IMR-90 (cell line): Measurements from ENCODE around the gene INHBC. TPM values are rescaled to one million over a fixed set of nuclear protein-coding genes. Genes with fewer than 3 reads are reported as not detected.

Experiments
- ATAC-seq: fragments of 200-7000 bp; cut with Tn5 transposase; 2 replicates; pipeline ENCODE4 v1.9.1; 2020; ENCODE audit warnings: low read depth, mild to moderate bottlenecking, moderate library complexity
- BruUV-seq: library from RNA; stranded (reverse); fragments of 400-500 nt; replicated peaks from 2 replicates; lab custom pipeline; 2021; lab: Mats Ljungman, UMichigan
- CTCF ChIA-PET: fragments of 300-600 bp; formaldehyde crosslinking; extraction: SDS; loops from one replicate; lab custom pipeline; 2021; ENCODE audit warnings: antibody characterized with exemption; lab: Yijun Ruan, JAX
- POLR2A ChIA-PET: fragments of 300-600 bp; sonication (Branson Sonifier 250); formaldehyde crosslinking; loops from one replicate; lab custom pipeline; 2022; ENCODE audit warnings: antibody characterized with exemption; ENCODE audit not compliant: unreplicated experiment; lab: Charles Lee
- DNase-seq: peaks from one replicate; pipeline ENCODE4 v3.0.0; 2013
- H2AFZ ChIP-seq: replicated peaks from 2 replicates; pipeline ENCODE3; 2013; ENCODE audit warnings: low read length, mild to moderate bottlenecking; ENCODE audit not compliant: poor library complexity
- H2AK5ac ChIP-seq: 2 replicates; pipeline ENCODE4 v1.6.1; 2013; ENCODE audit warnings: low read depth, low read length, inconsistent platforms
- H2AK9ac ChIP-seq: replicated peaks from 2 replicates; pipeline ENCODE3; 2013; ENCODE audit warnings: mild to moderate bottlenecking, low read depth, low read length, moderate library complexity; ENCODE audit not compliant: poor library complexity
- H2BK120ac ChIP-seq: 2 replicates; pipeline ENCODE4 v1.6.1; 2013; ENCODE audit warnings: low read depth, low read length, inconsistent platforms
- H2BK15ac ChIP-seq: 3 replicates; pipeline ENCODE4 v1.6.1; 2013; ENCODE audit warnings: low read depth, low read length, inconsistent platforms
- H2BK20ac ChIP-seq: 2 replicates; pipeline ENCODE4 v1.6.1; 2013; ENCODE audit warnings: low read depth, mild to moderate bottlenecking, inconsistent platforms, low read length, moderate library complexity
- H2BK5ac ChIP-seq: 2 replicates; pipeline ENCODE4 v1.6.1; 2013; ENCODE audit warnings: mild to moderate bottlenecking, low read depth, low read length, inconsistent platforms; ENCODE audit not compliant: poor library complexity, severe bottlenecking
- H3K14ac ChIP-seq: replicated peaks from 2 replicates; pipeline ENCODE4 v1.6.1; 2013; ENCODE audit warnings: low read depth, low read length, inconsistent platforms
- H3K18ac ChIP-seq: 2 replicates; pipeline ENCODE4 v1.6.1; 2013; ENCODE audit warnings: low read depth, low read length, control low read depth
- H3K23ac ChIP-seq: 2 replicates; pipeline ENCODE4 v1.6.1; 2013; ENCODE audit warnings: low read depth, low read length, inconsistent platforms
- H3K27ac ChIP-seq: 2 replicates; pipeline ENCODE4 v1.5.1; 2013; ENCODE audit warnings: mild to moderate bottlenecking, control low read depth, low read length; ENCODE audit not compliant: insufficient read depth
- H3K27me3 ChIP-seq: 2 replicates; pipeline ENCODE4 v1.6.1; 2013; ENCODE audit warnings: low read length; ENCODE audit not compliant: control insufficient read depth, insufficient read depth
- H3K36me3 ChIP-seq: 2 replicates; pipeline ENCODE4 v1.6.1; 2013; ENCODE audit warnings: low read length, mixed read lengths; ENCODE audit not compliant: control insufficient read depth, insufficient read depth
- H3K4ac ChIP-seq: 2 replicates; pipeline ENCODE4 v1.6.1; 2013; ENCODE audit warnings: low read depth, low read length, inconsistent platforms
- H3K4me1 ChIP-seq: 2 replicates; pipeline ENCODE4 v1.6.1; 2013; ENCODE audit warnings: low read length, mixed read lengths; ENCODE audit not compliant: control insufficient read depth, insufficient read depth
- H3K4me2 ChIP-seq: 2 replicates; pipeline ENCODE4 v1.6.1; 2013; ENCODE audit warnings: low read depth, mild to moderate bottlenecking, control low read depth, low read length, moderate library complexity
- H3K4me3 ChIP-seq: 2 replicates; pipeline ENCODE4 v1.5.1; 2013; ENCODE audit warnings: low read depth, mild to moderate bottlenecking, control low read depth, low read length, moderate library complexity; ENCODE audit not compliant: insufficient read depth
- H3K56ac ChIP-seq: 2 replicates; pipeline ENCODE4 v1.6.1; 2013; ENCODE audit warnings: low read length, inconsistent platforms; ENCODE audit not compliant: insufficient read depth; ENCODE audit errors: extremely low read depth
- H3K79me1 ChIP-seq, 2 experiments: 2 replicates each; pipeline ENCODE4 v1.6.1; 2013; ENCODE audit warnings: low read length in 2 of 2, inconsistent platforms in 1 of 2, low read depth in 1 of 2
- H3K9ac ChIP-seq: 2 replicates; pipeline ENCODE4 v1.6.1; 2013; ENCODE audit warnings: low read depth, low read length, control low read depth
- H3K9me1 ChIP-seq: 2 replicates; pipeline ENCODE4 v1.6.1; 2013; ENCODE audit warnings: low read length, inconsistent platforms; ENCODE audit not compliant: insufficient read depth
- H3K9me3 ChIP-seq: 2 replicates; pipeline ENCODE4 v1.6.1; 2013; ENCODE audit warnings: low read length; ENCODE audit not compliant: control insufficient read depth, insufficient read depth
- H4K20me1 ChIP-seq: 2 replicates; pipeline ENCODE4 v1.6.1; 2013; ENCODE audit warnings: low read length, inconsistent platforms; ENCODE audit not compliant: insufficient read depth
- H4K5ac ChIP-seq: 2 replicates; pipeline ENCODE4 v1.6.1; 2013; ENCODE audit warnings: mild to moderate bottlenecking, low read depth, low read length, control low read depth
- H4K8ac ChIP-seq, 2 experiments: 2 replicates each; pipeline ENCODE4 v1.6.1; 2013; ENCODE audit warnings: low read depth in 2 of 2, low read length in 2 of 2, control low read depth in 1 of 2, inconsistent platforms in 1 of 2
- H4K91ac ChIP-seq: 2 replicates; pipeline ENCODE4 v1.6.1; 2013; ENCODE audit warnings: low read depth, low read length, inconsistent platforms; ENCODE audit not compliant: insufficient read depth
- BHLHE40 ChIP-seq: fragments of 150-350 bp; IDR thresholded peaks from 2 replicates; pipeline ENCODE4 v1.6.1; 2016; ENCODE audit warnings: mild to moderate bottlenecking, low read depth, low read length
- CEBPB ChIP-seq: IDR thresholded peaks from 2 replicates; pipeline ENCODE4 v1.6.1; 2012; ENCODE audit warnings: low read depth, low read length, improper control_type of control experiment
- CHD1 ChIP-seq: IDR thresholded peaks from 2 replicates; pipeline ENCODE4 v1.6.1; 2012; ENCODE audit warnings: low read depth, low read length, improper control_type of control experiment
- CTCF ChIP-seq: conservative IDR thresholded peaks from 2 replicates; pipeline ENCODE4 v1.5.1; 2012; ENCODE audit warnings: mild to moderate bottlenecking, low read depth, low read length, improper control_type of control experiment
- FOS ChIP-seq: fragments of 150-350 bp; IDR thresholded peaks from 2 replicates; pipeline ENCODE4 v1.6.1; 2016; ENCODE audit warnings: low read depth, low read length
- MAFK ChIP-seq: IDR thresholded peaks from 2 replicates; pipeline ENCODE4 v1.6.1; 2012; ENCODE audit warnings: low read depth, low read length, improper control_type of control experiment
- MAZ ChIP-seq: IDR thresholded peaks from 2 replicates; pipeline ENCODE4 v1.6.1; 2012; ENCODE audit warnings: low read depth, mild to moderate bottlenecking, low read length, improper control_type of control experiment, moderate library complexity, borderline replicate concordance
- MXI1 ChIP-seq: IDR thresholded peaks from 2 replicates; pipeline ENCODE4 v1.6.1; 2012; ENCODE audit warnings: low read depth, mild to moderate bottlenecking, low read length, moderate library complexity, borderline replicate concordance
- NFE2L2 ChIP-seq: fragments of 150-350 bp; IDR thresholded peaks from 2 replicates; pipeline ENCODE4 v1.6.1; 2016; ENCODE audit warnings: low read depth, mild to moderate bottlenecking, low read length
- RAD21 ChIP-seq: IDR thresholded peaks from 2 replicates; pipeline ENCODE4 v1.6.1; 2012; ENCODE audit warnings: low read length, improper control_type of control experiment
- RCOR1 ChIP-seq: IDR thresholded peaks from 2 replicates; pipeline ENCODE4 v1.6.1; 2012; ENCODE audit warnings: mild to moderate bottlenecking, low read length, improper control_type of control experiment; ENCODE audit not compliant: insufficient replicate concordance
- RFX5 ChIP-seq: IDR thresholded peaks from 2 replicates; pipeline ENCODE4 v1.8.0; 2012; ENCODE audit warnings: low read depth, mild to moderate bottlenecking, low read length, moderate library complexity
- SMC3 ChIP-seq: fragments of 150-350 bp; IDR thresholded peaks from 2 replicates; pipeline ENCODE4 v1.6.1; 2016; ENCODE audit warnings: low read depth, mild to moderate bottlenecking, antibody characterized with exemption, low read length, moderate library complexity
- USF2 ChIP-seq: fragments of 150-350 bp; IDR thresholded peaks from 2 replicates; pipeline ENCODE4 v1.6.1; 2017; ENCODE audit warnings: mild to moderate bottlenecking, antibody characterized with exemption, low read length, low read depth
- WGBS, 2 experiments: methylation state at CpG; one replicate each; pipeline versions ENCODE4 v1.1.5 to v1.1.7; 2013; ENCODE audit warnings: missing lambda C conversion rate in 2 of 2; ENCODE audit not compliant: insufficient read length in 1 of 2; ENCODE audit errors: extremely low coverage in 2 of 2; 5-methylcytosine and 5-hydroxymethylcytosine counted together
- dilution Hi-C: fragments of 300-500 bp; cut with HindIII; formaldehyde crosslinking; loops from one replicate; pipeline ENCODE4 v1.14.3; 2018; ENCODE audit warnings: low sequenced_read_pairs; ENCODE audit not compliant: unreplicated experiment
- in situ Hi-C: fragments of 300-500 bp; cut with MboI; formaldehyde crosslinking; loops from 3 replicates; pipeline ENCODE4 v1.14.3; 2019; ENCODE audit warnings: low sequenced_read_pairs, inconsistent platforms, mixed read lengths
- intact Hi-C: fragments of 100-400 bp; cut with micrococcal nuclease; formaldehyde crosslinking; loops from 2 replicates; pipeline ENCODE4 v1.10.0; 2022
- polyA plus RNA-seq, 3 experiments: library from polyadenylated mRNA; depleted of rRNA; stranded (reverse); fragments of >200 nt; gene quantifications; 2 replicates each; pipeline ENCODE4 v1.2.3, GENCODE V29; 2012; ENCODE audit warnings: low replicate concordance in 1 of 3
- total RNA-seq: library from RNA; depleted of rRNA; stranded (reverse); fragments of >200 nt; gene quantifications from 2 replicates; pipeline ENCODE4 v1.2.3, GENCODE V29; 2012
- TF ChIP-seq, protein P1 (sequence below): fragments of 150-350 bp; IDR thresholded peaks from 2 replicates; pipeline ENCODE4 v1.6.1; 2016; ENCODE audit warnings: low read depth, mild to moderate bottlenecking, low read length, moderate library complexity, borderline replicate concordance

INHBC gene
- total and polyA plus RNA-seq, 2 of the 4 experiments (the other 2 are of a cell fraction) = 0.09 TPM; not detected in 1

- peak overlapping the region; percentile 35; the same call in 1 of the 2 replicates for H2BK20ac ChIP-seq
- TF ChIP-seq SMC3 (0 out of 2 replicates have a peak, but pooled peaks have one; percentile 9), MAZ (no peak), FOS (peak; percentile 85), RCOR1 (no peak), MAFK (peak; percentile 91), NFE2L2 (peak; percentile 68), USF2 (no peak), RFX5 (no peak), RAD21 (no peak), CEBPB (peak; percentile 67; the same call in 1 of the 2 replicates), CTCF (no peak), MXI1 (no peak), BHLHE40 (no peak), CHD1 (no peak)
- TF ChIP-seq, protein P1, sequence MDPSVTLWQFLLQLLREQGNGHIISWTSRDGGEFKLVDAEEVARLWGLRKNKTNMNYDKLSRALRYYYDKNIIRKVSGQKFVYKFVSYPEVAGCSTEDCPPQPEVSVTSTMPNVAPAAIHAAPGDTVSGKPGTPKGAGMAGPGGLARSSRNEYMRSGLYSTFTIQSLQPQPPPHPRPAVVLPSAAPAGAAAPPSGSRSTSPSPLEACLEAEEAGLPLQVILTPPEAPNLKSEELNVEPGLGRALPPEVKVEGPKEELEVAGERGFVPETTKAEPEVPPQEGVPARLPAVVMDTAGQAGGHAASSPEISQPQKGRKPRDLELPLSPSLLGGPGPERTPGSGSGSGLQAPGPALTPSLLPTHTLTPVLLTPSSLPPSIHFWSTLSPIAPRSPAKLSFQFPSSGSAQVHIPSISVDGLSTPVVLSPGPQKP = no peak
These were observed 45.6 kb upstream of the INHBC start for GRCh38 chr12:57389033-57389432.

More at GRCh38 chr12:57389033-57389432, 45.6 kb upstream of the INHBC start:
- Histone ChIP-seq H3K36me3 (peaks cover 7% of the 10 kb centered on the region), H2AK5ac (no peak overlapping the region), H3K4me1 (peaks cover 8% of the 10 kb centered on the region; the same call in 1 of the 2 replicates), H2BK15ac (0 out of 3 replicates have a peak overlapping the region, but pooled peaks have one; percentile 17), H2AK9ac (no peak overlapping the region), H4K8ac (peak overlapping the region; percentile 11 to 23; a peak in 2 of 4 replicates), H2AFZ (no peak overlapping the region), H2BK5ac (peak overlapping the region; percentile 91), H4K91ac (no peak overlapping the region), H3K79me1 (peaks cover 15 to 33% of the 10 kb centered on the region in 2 experiments), H3K9me1 (peaks cover 10% of the 10 kb centered on the region), H2BK120ac (peak overlapping the region; percentile 37; the same call in 1 of the 2 replicates), H3K4me3 (no peak overlapping the region), H3K27ac (no peak overlapping the region; the same call in 1 of the 2 replicates), H3K4me2 (peak overlapping the region; percentile 65; the same call in 1 of the 2 replicates), H3K27me3 (no peaks in the 10 kb centered on the region), H3K18ac (peak overlapping the region; percentile 20; the same call in 1 of the 2 replicates), H3K9me3 (no peaks in the 10 kb centered on the region), H3K4ac (peak overlapping the region; percentile 35; the same call in 1 of the 2 replicates), H4K5ac (no peak overlapping the region), H3K23ac (no peak overlapping the region), H3K14ac (no peak overlapping the region; the same call in 1 of the 2 replicates), H3K56ac (peak overlapping the region; percentile 45), H3K9ac (no peak overlapping the region), H4K20me1 (no peaks in the 10 kb centered on the region)
- dilution Hi-C loops (no loop called here), intact Hi-C loops (no loop called here), in situ Hi-C loops (no loop called here)
- ATAC-seq (peak; percentile 98), DNase-seq (peak; percentile 95)
- no TSS peak for BruUV-seq
- no CpG with 5 or more reads among the region's 3 CpGs for WGBS, 2 experiments
- CTCF ChIA-PET = interaction anchor here (0.9 to 1.2 kb wide), 3 partner anchors 9 to 70 kb away, joined by 3 to 7 read pairs (median 4); no protein-coding TSS in a partner anchor
- POLR2A ChIA-PET = interaction anchor here (0.6 kb wide), 1 partner anchor 21 kb away, joined by 3 read pairs; no protein-coding TSS in a partner anchor
